ENCODE data around the gene UHRF1.
A peak's percentile ranks its signal among the peaks of the same experiment; 100 is the strongest.
"Not testable (repeated sequence)": the region's sequence is repeated elsewhere in the genome, so short reads cannot be mapped to it uniquely, and the experiment has no call there.

The UHRF1 gene

DNA sequence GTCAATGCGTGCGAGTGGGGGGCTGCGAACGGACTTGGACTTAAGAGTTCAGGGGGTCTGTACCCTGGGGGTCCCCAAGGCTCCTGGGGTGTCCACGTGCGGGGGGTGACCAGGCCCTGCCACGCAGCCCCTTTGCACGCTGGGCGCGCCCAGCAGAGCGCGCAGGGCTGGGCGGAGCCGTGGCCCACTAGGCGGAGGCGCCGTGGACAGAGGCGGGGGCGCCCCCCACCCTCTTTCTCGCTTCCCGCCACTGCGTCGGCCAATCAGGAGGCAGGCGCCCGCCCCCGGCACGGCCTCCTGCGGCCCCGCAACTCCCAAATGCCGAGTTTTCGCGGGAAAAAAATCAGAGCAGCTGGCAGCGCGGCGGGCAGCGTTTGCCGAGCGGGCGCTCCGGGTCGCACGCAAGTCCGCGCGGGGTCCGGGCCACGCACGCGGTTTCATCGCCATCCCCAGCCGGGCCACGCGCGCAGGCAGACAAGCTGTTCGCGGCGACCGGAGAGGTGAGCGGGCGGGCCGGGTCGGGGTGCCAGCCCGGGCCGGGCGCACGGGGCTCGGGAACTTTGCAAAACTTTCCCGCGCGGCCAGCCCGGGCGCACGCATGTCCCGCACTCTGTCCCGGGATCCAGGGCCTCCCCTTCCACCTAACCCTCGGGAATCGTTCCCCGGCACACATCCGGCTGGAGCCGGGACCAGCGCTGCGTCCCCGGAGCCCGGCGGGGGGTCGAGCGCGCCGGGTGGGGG is at the start of gene UHRF1:
Gene UHRF1, plus strand, starts transcription at position 346 of the 741 bp plus-strand sequence. CDS start 1,385 bp downstream, outside the sequence.
- peak; percentile 80 for DNase-seq (ENCODE audit: low read depth)

DNA sequence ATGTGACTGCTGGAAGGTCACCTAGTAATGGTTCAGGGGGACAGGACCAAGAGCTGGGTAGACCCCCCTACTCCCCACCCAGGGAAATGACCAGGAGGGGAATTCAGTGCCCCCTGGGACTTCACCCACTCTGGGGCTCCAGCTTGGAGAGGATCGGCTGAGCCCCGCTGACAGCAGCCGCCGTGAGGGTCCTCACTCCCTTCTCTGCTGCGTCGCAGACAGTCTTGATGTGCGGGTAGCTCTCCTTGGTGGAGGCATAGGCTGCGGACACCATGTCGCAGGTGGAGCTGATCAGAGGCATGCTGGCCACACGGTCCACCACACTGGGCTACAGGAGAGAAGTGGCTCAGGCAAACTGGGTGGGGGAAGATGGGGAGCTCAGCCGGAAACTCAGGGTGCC is 49.6 kb upstream of the UHRF1 start:
- no peak for DNase-seq (ENCODE audit: low read depth)

DNA sequence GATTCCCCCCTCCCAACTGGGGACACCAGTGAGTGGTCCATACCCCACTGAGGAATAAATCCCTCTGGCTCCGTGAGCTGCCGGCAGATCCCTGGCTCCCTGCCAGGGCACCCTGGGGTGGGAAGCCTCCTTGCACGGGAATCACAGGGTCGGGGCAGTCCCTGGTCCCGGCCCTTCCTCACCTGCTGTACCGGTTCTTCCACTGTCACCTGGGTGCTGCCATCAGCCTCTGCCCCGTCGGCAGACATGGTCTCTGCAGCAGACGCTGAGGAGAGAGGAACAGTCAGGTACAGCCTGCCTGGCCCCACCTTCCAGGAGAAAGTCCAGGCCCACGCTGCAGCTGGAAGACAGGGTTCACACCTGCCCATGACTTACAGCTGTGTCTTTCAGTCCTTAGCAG is 48.2 kb upstream of the UHRF1 start:
- no peak for DNase-seq (ENCODE audit: low read depth)

DNA sequence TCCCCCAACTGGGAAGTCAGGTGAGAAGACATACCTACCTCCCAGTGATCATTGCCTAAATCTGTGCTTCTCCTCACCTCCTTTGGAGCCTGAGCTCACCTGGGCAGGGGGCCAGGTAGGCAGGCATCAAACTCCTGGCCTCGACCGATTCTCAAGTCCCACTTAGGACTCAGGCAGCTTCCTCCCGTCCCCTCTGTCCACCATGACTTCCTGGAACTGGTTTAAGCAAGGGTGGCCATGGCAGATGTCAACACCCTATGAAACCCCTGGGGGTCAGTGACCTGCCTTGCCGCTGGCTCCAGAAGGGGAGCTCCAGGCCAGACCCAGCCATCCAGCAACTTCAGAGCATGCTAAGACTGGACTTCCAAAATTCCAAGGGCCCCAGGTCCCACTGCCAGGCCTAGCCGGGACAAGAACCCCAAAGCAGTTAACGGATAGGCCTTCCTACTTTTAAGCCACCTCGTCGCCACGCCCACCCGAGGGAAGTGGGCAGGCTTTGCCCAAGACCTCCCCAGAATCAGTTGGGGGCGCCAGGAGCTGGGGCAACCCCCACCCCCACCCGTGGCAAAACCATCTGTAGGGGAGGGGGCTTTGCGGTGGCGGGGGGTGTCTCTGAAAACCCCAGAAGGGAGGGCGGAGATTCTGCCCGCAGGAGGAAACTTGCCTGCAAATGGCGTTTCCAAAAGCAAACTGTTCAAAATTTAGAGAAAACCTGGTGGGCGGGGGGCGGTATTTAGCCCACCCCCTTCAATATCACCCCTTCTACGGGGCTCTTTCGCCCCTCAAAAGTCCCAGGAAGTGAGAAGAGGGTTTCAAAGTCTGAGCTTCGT is 42.5 kb upstream of the UHRF1 start:
- peak; percentile 63 for DNase-seq (ENCODE audit: low read depth)

DNA sequence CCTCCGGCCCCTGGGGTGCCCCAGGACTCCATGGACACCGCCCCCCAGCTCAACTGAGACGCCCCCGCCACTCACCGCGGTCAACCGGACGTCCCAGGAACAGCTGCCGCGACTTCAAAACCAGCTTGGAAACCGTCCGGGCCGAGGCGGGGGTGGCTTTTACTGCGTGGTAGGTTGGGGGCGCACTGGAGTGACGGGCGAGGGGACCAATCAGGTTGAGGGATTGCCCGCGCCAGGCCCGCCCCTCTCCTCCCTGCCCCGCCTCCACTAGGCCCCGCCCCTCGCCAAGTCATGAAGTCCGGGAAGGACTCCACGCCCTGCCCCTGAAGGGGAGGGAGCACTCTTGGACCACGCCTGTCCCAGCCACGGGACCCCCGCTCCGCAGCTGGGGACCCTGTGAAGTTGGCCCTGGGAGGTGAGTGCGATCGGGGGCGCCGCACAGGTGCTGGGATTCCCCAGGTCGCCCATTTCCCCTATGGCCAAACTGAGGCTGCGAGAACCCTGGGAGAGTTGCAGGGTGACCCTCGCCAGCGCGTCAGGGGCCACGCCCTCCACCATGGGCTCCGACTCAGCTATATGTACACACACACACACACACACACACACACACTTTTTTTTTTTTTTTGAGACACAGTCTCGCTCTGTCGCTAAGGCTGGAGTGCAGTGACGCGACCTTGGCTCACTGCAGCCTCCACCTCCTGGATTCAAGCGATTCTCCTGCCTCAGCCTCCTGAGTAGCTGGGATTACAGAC is 41.6 kb upstream of the UHRF1 start, which contains the start of gene PLIN3:
Gene PLIN3, minus strand, starts transcription at position 134 of the 752 bp plus-strand sequence. CDS start 6,273 bp downstream, outside the sequence.
- DNase-seq (ENCODE audit: low read depth) = peak; percentile 96

DNA sequence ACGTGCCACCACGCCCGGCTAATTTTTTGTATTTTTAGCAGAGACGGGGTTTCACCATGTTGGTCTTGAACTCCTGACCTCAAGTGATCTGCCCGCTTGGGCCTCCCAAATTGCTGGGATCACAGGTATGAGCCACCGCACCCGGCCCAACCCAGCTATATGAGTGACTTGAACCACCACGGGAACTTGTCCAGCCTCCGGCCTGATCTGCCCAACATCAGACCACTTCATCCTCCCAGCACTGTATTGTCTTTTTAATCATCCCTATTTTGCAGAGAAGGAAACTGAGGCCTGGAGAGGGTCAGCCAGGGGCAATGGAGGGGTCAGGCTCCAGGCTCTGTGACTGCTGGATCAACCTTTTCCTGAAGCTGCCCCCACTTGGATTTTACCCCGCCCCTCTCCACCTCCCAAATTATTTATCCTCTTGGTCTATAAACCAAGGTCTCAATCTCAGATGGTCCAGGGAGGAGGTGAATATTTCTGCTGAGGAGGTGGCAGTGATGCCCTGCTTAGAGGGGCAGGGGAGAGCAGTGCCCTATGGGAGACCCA is 40.9 kb upstream of the UHRF1 start:
- no peak for DNase-seq (ENCODE audit: low read depth)

DNA sequence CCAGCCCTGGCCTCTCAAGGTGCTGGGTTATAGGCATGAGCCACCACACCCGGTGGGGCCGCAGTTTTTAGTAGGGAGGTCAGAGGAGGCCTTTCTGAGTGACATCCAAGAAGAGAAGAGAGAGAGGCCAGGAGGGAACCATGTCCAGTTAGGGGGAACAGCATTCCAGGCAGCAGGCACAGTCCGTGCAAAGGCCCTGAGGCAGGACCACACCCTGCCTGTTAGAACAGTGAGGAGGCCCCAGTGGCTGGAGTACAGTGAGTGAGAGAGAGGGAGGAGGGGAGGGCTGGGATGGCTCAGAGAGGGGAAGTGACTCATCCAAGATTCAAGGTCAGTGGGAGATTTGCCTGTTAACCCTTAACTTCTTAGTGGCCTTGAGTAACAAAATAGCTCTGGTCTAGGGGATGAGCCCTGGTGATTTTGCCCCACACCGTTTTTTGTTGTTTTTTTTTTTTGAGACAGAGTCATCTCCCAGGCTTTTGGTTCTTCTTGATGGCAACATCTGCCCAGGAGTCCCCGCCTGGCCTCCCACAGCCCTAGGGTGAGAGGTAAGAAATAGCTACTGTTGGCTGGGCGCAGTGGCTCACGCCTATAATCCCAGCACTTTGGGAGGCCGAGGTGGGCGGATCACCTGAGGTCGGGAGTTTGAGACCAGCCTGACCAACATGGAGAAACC is 39.1 kb upstream of the UHRF1 start:
- peak; percentile 99 for DNase-seq (ENCODE audit: low read depth)

DNA sequence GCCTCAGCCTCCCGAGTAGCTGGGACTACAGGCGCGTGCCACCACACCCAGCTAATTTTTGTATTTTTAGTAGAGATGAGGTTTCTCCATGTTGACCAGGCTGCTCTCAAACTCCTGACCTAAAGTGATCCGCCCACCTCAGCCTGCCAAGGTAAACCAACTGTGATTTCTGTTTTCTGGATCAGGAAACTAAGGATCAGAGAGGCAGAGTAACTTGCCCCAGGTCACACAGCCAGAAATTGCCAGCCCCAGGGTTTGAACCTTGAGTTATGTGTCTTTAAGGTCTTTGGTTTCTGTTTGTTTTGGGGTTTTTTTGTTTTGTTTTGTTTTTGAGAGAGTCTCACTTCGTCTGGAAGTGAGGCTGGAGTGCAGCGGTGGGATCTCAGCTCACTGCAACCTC is 37.6 kb upstream of the UHRF1 start:
- no peak for DNase-seq (ENCODE audit: low read depth)

DNA sequence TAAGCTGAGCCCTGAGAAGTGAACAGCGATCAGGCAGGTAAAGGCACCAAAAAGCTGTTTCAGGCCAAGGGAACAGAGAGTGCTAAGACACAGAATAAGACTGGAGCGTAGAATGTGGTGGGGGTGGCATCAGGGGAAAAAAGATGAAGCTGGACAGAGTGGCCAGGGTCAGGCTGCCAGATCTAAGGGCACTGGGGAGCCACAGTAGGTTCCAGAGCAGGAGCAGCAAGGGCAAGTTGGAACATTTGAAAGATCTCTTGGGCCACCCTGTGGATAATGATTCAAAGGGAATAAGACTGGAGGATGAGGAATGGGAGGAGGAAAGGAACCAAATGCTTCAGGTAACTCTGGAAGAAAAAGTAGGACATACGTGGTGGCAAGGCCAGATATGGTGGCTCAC is 35.4 kb upstream of the UHRF1 start:
- no peak for DNase-seq (ENCODE audit: low read depth)

DNA sequence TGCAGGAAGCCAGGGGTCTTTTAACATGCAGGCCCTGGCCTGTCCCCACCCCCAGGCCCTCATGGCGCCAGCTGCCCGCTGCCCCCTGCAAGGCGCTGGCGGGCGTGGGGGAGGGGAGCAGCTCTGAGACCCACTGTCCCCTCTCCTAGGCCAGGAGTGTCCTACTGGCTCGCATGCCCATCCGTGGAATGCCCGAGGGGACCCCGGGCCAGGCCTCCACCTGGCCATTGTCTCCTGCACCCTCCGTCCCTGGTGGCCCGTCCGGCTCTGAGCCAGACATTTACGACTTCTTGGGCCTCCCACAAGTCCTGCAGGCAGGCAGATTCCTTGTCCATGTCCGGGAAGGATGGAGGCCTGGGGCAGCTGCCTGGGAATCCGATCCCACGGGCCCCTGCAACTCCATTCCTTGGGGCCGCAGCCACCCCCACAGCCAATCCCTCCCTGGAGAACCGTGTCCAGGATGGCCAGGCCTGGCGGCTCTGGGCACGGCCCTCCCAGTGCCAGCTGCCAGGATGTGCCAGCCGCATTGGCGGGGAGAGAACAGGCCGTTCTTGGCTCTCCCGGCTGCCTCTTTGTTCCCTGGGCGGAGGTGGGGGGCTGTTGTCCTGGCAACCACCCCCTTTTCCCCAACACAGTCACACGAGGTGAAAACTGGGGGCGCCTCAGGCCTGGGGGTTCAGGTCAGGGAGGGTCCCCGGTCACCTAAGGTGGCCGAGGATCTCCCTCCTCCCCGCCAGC is 31.4 kb upstream of the UHRF1 start:
- no peak for DNase-seq (ENCODE audit: low read depth)

DNA sequence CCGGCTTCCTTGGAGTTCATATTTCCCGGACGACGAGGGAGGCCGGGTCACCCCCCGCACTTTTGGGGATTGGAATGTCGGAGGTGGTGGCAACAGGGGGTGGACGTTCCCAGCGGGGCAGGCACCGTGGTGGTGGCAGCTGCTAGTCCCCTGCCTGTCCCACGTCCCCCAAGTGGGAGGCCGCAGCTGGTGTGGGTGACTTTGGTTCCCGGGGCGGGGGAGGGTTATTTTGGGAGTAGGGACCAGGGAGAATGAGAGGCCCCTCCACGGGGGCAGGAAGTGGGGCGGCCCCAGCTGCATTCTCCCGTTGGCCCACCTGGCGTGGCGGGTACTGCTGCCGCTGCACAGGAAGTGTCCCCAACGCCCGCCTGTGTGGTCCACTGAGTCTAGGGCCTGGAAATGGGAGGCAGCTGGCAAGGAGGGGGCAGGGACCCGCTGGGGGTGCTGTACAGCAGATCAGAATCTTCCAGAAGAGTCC is 30.8 kb upstream of the UHRF1 start:
- no peak for DNase-seq (ENCODE audit: low read depth)

DNA sequence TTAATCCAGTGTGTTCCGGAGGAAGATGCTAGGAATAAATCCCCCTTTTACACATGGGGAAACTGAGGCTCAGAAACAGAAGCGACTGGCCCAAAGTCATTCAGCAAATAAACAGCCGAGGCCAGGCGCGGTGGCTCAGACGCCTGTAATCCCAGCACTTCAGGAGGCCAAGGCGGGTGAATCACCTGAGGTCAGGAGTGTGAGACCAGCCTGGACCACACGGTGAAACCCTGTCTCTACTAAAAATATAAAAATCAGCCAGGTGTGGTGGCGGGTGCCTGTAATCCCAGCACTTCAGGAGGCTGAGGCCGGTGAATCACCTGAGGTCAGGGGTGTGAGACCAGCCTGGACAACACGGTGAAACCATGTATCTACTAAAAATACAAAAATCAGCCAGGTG is 30.3 kb upstream of the UHRF1 start:
- DNase-seq (ENCODE audit: low read depth) = no peak

DNA sequence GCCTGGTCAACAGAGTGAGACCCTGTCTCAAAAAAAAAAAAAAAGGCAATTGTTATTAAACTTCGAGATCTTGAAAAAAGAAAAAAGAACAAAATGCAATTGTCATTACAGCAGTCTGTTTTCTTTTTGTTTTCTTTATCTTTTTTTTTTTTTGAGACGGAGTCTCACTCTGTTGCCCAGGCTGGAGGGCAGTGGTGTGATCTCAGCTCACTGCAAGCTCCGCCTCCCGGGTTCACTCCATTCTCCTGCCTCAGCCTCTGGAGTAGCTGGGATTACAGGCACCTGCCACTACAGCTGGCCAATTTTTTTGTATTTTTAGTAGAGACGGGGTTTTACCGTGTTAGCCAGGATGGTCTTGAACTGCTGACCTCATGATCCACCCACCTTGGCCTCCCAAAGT is 26.4 kb upstream of the UHRF1 start:
- DNase-seq (ENCODE audit: low read depth) = not testable (repeated sequence)

DNA sequence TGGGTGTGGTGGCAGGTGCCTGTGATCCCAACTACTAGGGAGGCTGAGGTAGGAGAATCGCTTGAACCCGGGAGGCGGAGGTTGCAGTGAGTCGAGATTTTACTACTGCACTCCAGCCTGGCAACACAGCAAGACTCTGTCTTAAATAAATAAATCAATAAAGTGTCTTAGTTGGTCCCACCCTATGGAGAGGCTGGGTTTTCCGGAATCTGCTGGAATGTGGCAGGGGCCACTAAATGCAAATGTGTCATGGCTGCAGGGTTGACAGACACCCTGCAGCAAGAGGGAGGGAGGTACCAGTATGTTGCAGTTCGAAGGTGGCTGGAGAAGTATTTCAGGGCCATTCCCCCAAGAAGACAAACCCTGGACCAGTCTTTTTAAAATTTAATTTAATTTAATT is 24.3 kb upstream of the UHRF1 start:
- DNase-seq (ENCODE audit: low read depth) = not testable (repeated sequence)

DNA sequence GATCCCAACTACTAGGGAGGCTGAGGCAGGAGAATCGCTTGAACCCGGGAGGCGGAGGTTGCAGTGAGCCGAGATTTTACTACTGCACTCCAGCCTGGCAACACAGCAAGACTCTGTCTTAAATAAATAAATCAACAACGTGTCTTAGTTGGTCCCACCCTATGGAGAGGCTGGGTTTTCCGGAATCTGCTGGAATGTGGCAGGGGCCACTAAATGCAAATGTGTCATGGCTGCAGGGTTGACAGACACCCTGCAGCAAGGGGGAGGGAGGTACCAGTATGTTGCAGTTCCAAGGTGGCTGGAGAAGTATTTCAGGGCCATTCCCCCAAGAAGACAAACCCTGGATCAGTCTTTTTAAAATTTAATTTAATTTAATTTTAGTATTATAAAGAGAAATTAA is 21.5 kb upstream of the UHRF1 start:
- DNase-seq (ENCODE audit: low read depth) = not testable (repeated sequence)

DNA sequence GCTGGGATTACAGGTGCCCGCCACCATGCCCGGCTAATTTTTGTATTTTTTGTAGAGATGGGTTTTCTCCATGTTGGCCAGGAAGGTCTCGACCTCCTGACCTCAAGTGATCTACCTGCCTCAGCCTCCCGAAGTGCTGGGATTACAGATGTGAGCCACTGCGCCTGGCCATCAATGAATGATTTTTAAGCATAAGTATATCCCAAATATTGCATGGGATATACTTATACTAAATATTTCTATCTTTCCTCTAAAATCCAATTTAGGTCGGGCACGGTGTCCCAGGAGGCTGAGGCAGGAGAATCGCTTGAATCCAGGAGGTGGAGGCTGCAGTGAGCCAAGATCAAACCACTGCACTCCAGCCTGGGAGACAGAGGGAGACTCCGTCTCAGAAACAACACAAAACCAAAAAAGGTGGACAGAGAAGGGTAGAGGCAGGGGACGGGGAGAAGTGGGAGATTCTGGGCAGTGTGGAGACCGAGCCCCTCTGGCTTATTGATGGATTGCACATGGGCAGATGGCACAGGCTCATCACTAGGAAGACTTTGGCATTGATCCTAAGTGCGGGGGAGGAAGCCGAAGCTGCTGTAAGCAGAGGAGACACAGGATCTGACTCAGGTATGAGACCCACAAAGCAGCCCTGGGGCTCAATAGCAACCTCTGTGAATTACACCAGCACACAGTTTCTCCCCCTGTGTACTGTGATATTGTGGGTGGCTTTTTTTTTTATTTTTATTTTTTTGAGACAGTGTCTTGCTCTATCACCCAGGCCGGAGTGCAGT is 20.1 kb upstream of the UHRF1 start:
- peak; percentile 99 for DNase-seq (ENCODE audit: low read depth)

DNA sequence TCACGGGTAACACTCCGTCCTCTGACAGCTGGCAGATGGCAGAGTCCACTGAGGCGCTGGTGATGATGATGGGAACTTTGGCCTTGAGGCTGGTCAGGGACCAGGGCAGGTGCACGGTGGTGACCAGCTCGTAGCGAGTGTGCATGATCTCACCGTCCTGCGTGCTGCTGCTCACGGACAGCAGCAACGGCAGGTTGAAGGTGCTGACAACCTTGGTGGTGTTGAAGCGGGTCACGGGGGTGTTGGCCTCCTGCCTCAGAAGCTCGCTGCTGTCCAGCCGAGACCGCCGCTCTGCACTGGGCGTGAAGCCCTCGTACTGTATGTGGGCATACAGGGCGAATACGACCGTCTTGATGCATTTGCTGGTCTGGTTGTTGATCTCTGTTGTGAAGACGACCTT is 18.2 kb upstream of the UHRF1 start:
- no peak for DNase-seq (ENCODE audit: low read depth)

DNA sequence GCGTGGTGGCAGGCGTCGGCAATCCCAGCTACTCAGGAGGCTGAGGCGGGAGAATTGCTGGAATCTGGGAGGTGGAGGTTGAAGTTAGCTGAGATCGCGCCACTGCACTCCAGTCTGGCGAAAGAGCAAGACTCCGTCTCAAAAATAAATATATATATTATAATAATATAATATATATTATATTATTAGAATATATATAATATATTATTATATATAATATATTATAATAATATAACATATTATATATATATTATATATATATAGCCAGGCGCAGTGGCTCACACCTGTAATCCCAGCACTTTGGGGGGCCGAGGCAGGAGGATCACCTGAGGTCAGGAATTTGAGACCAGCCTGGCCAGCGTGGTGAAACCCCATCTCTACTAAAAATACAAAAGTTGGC is 16.3 kb upstream of the UHRF1 start:
- DNase-seq (ENCODE audit: low read depth) = not testable (repeated sequence)

DNA sequence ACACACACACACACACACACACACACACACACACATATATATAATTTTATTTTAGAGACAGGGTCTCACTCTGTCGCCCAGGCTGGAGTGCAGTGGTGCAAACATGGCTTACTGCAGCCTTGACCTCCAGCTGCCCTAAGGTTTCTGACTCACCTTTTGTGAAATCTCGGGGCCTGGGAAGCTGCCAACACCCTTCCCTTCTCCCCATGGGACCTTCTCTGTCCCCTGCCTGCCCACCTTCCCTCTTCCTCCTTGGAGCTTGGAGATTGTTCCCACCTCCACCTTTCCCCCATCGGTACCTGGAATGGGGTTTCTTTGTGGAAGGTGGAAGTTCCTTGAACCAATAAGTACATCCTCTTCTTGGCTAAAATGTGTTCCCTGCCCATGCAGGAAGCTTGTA is 12.9 kb upstream of the UHRF1 start:
- peak; percentile 76 for DNase-seq (ENCODE audit: low read depth)

DNA sequence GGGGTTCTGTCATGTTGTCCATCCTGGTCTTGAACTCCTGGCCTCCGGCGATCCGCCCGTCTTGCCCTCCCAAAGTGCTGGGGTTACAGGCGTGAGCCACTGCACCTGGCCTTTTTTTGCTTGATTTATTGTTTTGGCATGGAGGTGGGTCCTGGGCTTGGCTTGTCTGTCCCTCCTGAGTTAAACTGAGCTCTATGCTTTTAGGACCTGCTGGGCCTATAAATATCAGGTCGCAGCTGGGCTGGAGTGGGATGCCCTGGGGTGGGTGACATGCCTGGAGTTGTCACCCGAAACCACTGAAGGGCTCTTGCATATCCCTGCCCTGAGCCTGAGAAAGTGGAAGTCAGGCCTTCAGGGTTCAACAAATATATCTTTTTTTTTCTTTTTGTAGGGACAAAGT is 12.2 kb upstream of the UHRF1 start:
- no peak for DNase-seq (ENCODE audit: low read depth)
